A204.1 (cell line): ENCODE data around the gene ACTL7A.
"Not testable (repeated sequence)": the region's sequence is repeated elsewhere in the genome, so short reads cannot be mapped to it uniquely, and the experiment has no call there.

Experiments
- FAIRE-seq: peaks from 2 replicates; lab custom pipeline; 2012; peaks lifted over from hg19 to GRCh38; lab: Jason Lieb, UNC

The ACTL7A gene

GRCh38 chr9:108880738-108881316 lies 18.8 kb downstream of the ACTL7A start:
- no peak for FAIRE-seq

- FAIRE-seq, result no peak
Observed at GRCh38 chr9:108882052-108882888, 20.2 kb downstream of the ACTL7A start.

GRCh38 chr9:108883085-108883484 lies 21.0 kb downstream of the ACTL7A start:
- no peak for FAIRE-seq

GRCh38 chr9:108884701-108885100 lies 22.6 kb downstream of the ACTL7A start:
- FAIRE-seq, result no peak

- no peak for FAIRE-seq
Observed at GRCh38 chr9:108885643-108886348, 23.7 kb downstream of the ACTL7A start.

- FAIRE-seq, result not testable (repeated sequence)
Observed at GRCh38 chr9:108886594-108887271, 24.7 kb downstream of the ACTL7A start.

GRCh38 chr9:108889649-108890067 lies 27.6 kb downstream of the ACTL7A start:
- FAIRE-seq, result no peak

- FAIRE-seq, result no peak
Observed at GRCh38 chr9:108894225-108894997, 32.3 kb downstream of the ACTL7A start.

- no peak for FAIRE-seq
Observed at GRCh38 chr9:108897324-108898096, 35.4 kb downstream of the ACTL7A start.

- FAIRE-seq, result not testable (repeated sequence)
Observed at GRCh38 chr9:108899023-108899695, 37.1 kb downstream of the ACTL7A start.

- FAIRE-seq, result no peak
Observed at GRCh38 chr9:108900176-108900575, 38.1 kb downstream of the ACTL7A start.

- FAIRE-seq, result no peak
Observed at GRCh38 chr9:108903420-108904103, 41.5 kb downstream of the ACTL7A start.

GRCh38 chr9:108904161-108904560 lies 42.1 kb downstream of the ACTL7A start:
- FAIRE-seq, result no peak

- FAIRE-seq, result no peak
Observed at GRCh38 chr9:108905494-108905893, 43.4 kb downstream of the ACTL7A start.

- no peak for FAIRE-seq
Observed at GRCh38 chr9:108910402-108910801, 48.3 kb downstream of the ACTL7A start.

- no peak for FAIRE-seq
Observed at GRCh38 chr9:108910914-108911313, 48.8 kb downstream of the ACTL7A start.

- no peak for FAIRE-seq
Observed at GRCh38 chr9:108911820-108912219, 49.8 kb downstream of the ACTL7A start.
